HG03064 (cell line): ENCODE data around the gene MAPK10.
"Not testable (repeated sequence)": the region's sequence is repeated elsewhere in the genome, so short reads cannot be mapped to it uniquely, and the experiment has no call there.

Experiments used
- ATAC-seq: cut with Tn5 transposase; IDR thresholded peaks from one replicate; pipeline ENCODE4 v1.9.1; 2021; ENCODE audit warnings: low read depth; ENCODE audit not compliant: unreplicated experiment

MAPK10 gene

GRCh38 chr4:86117705-86118302 lies 242.0 kb downstream of the MAPK10 start:
- ATAC-seq: no peak

- ATAC-seq: no peak
These were observed 245.3 kb downstream of the MAPK10 start for GRCh38 chr4:86114563-86114962.

GRCh38 chr4:86108834-86109233 lies 251.0 kb downstream of the MAPK10 start:
- ATAC-seq: no peak

- ATAC-seq: no peak
These were observed 251.7 kb downstream of the MAPK10 start for GRCh38 chr4:86108137-86108536.

- no peak for ATAC-seq
These were observed 252.7 kb downstream of the MAPK10 start for GRCh38 chr4:86107112-86107511.

GRCh38 chr4:86106475-86106874 lies 253.4 kb downstream of the MAPK10 start:
- no peak for ATAC-seq

- ATAC-seq: no peak
These were observed 258.0 kb downstream of the MAPK10 start for GRCh38 chr4:86101841-86102240.

- no peak for ATAC-seq
These were observed 258.4 kb downstream of the MAPK10 start for GRCh38 chr4:86101410-86101809.

GRCh38 chr4:86100539-86101215 lies 259.2 kb downstream of the MAPK10 start:
- no peak for ATAC-seq

GRCh38 chr4:86099348-86099747 lies 260.5 kb downstream of the MAPK10 start:
- ATAC-seq: no peak

- no peak for ATAC-seq
These were observed 261.2 kb downstream of the MAPK10 start for GRCh38 chr4:86098691-86099090.

- no peak for ATAC-seq
These were observed 263.5 kb downstream of the MAPK10 start for GRCh38 chr4:86096373-86096772.

GRCh38 chr4:86092684-86093083 lies 267.2 kb downstream of the MAPK10 start:
- ATAC-seq: no peak

- no peak for ATAC-seq
These were observed 268.7 kb downstream of the MAPK10 start for GRCh38 chr4:86091201-86091600.

GRCh38 chr4:86089781-86090323 lies 270.0 kb downstream of the MAPK10 start:
- ATAC-seq: no peak

GRCh38 chr4:86089053-86089452 lies 270.8 kb downstream of the MAPK10 start:
- no peak for ATAC-seq

- ATAC-seq: not testable (repeated sequence)
These were observed 284.1 kb downstream of the MAPK10 start for GRCh38 chr4:86075796-86076195.

GRCh38 chr4:86060341-86060740 lies 299.5 kb downstream of the MAPK10 start:
- ATAC-seq: no peak

GRCh38 chr4:86058621-86059020 lies 301.2 kb downstream of the MAPK10 start:
- ATAC-seq: no peak

GRCh38 chr4:86055898-86056297 lies 304.0 kb downstream of the MAPK10 start:
- no peak for ATAC-seq

- ATAC-seq: no peak
These were observed 305.4 kb downstream of the MAPK10 start for GRCh38 chr4:86054286-86055032.
